ENCODE results near the gene COL17A1.

DNA sequence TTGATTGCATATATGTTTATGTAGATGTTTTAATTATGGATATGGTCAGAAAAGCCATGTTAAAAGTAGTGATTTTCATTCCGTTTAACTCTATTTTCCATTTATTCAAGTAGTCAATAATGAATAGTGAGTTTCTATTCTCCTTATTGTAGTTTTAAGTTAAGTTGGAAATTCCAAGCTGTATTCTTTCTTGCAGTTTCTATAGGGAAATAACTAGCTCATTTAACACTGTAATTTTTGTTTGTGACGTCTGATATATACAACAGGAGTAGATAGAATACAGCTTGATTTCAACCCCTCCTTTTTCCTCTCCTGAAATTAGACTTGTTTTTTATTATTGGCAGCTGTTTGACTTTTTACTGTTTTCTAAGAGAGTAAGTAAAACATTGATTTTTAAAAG is 71.5 kb downstream of the COL17A1 start:
- no peak for TF ChIP-seq FOXM1 (IDR thresholded peaks at IDR 0.05; ENCODE audit: borderline replicate concordance, low read depth)
- TF ChIP-seq, protein P1, sequence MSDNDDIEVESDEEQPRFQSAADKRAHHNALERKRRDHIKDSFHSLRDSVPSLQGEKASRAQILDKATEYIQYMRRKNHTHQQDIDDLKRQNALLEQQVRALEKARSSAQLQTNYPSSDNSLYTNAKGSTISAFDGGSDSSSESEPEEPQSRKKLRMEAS (IDR thresholded peaks at IDR 0.05), result no peak
- TF ChIP-seq, protein P2, sequence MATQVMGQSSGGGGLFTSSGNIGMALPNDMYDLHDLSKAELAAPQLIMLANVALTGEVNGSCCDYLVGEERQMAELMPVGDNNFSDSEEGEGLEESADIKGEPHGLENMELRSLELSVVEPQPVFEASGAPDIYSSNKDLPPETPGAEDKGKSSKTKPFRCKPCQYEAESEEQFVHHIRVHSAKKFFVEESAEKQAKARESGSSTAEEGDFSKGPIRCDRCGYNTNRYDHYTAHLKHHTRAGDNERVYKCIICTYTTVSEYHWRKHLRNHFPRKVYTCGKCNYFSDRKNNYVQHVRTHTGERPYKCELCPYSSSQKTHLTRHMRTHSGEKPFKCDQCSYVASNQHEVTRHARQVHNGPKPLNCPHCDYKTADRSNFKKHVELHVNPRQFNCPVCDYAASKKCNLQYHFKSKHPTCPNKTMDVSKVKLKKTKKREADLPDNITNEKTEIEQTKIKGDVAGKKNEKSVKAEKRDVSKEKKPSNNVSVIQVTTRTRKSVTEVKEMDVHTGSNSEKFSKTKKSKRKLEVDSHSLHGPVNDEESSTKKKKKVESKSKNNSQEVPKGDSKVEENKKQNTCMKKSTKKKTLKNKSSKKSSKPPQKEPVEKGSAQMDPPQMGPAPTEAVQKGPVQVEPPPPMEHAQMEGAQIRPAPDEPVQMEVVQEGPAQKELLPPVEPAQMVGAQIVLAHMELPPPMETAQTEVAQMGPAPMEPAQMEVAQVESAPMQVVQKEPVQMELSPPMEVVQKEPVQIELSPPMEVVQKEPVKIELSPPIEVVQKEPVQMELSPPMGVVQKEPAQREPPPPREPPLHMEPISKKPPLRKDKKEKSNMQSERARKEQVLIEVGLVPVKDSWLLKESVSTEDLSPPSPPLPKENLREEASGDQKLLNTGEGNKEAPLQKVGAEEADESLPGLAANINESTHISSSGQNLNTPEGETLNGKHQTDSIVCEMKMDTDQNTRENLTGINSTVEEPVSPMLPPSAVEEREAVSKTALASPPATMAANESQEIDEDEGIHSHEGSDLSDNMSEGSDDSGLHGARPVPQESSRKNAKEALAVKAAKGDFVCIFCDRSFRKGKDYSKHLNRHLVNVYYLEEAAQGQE (IDR thresholded peaks at IDR 0.05; ENCODE audit: low read depth), result no peak
- TF ChIP-seq YY1 (IDR thresholded peaks at IDR 0.05; ENCODE audit: low read depth), result no peak
- no peak for TF ChIP-seq NFIC (IDR thresholded peaks at IDR 0.05)

Data from Ishikawa (cell line).